HG03039 (cell line): ENCODE results near the gene FAM120B.

Experiments
- ATAC-seq: cut with Tn5 transposase; IDR thresholded peaks from one replicate; pipeline ENCODE4 v1.9.1; 2021; ENCODE audit warnings: mild to moderate bottlenecking, moderate library complexity; ENCODE audit not compliant: unreplicated experiment

Gene FAM120B

DNA sequence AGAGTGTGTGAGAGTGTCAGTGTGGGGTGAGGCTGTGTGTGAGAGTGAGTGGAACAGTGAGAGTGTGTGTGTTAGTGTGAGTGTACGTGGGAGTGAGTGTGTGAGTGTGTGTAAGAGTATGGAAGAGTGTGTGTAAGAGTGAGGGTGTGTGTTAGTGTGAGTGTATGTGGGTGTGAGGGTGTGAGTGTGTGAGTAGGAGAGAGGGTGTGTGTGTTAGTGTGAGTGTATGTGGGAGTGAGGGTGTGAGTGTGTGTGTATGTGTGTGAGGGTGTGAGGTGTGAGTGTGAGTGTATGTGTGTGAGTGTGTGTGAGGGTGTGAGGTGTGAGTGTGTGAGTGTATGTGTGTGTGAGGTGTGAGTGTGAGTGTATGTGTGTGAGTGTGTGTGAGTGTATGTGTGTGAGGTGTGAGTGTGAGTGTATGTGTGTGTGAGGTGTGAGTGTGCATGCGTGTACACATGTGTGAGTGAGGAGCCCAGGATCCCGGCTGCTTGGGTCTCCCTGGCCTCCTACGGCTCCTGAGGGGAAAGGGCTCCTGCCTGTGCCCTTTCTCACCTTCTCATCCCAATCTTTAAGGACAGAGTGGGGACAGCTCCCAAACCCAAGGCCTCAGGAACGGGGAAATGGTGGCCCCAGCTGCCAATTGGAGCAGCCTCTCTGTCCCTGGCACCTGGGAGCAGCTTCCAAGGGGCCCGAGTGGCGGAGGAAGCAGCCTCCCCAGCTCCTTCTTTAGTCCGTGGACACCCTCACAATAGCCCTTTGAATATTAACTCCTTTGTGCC, 146.4 kb downstream of the FAM120B start:
- no peak for ATAC-seq

GRCh38 chr6:170453586-170454511, 147.3 kb downstream of the FAM120B start:
- no peak for ATAC-seq

DNA sequence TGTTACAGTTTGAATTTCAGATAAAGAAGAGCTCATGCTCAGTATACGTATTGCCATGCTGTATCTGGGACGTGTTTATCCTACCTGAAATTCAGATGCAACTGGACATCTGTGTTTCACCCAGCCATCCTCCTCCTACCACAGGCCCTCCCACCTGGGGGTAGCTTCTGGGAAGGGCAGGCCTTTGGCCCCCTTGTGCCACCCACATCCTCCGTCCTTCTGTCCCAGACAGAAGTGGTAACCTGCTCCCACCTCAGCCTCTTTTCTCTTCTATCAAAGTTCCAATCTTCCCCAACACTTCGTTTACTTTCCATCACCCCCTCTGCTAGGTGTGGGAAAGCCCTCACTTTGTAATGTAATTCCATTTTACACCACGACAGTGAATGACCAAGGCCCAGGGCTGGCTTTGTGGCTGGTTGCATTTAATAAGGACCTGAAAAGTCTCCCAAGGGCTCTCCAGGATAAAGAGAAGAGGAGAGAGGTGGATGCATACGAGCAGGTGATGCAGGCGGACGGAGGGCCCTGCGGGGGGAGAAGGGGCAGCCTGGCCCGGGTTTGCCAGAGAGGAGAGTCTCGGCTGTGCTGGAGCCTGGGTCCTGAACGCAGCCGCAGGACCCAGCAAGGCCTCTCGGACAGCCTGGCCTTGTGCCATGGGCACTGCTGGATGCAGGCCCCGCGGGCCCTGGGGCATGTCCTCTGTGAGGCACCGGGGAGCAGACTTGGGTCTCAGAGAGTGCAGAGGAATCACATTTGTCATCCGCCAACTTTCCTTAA, 148.1 kb downstream of the FAM120B start:
- ATAC-seq, result no peak

DNA sequence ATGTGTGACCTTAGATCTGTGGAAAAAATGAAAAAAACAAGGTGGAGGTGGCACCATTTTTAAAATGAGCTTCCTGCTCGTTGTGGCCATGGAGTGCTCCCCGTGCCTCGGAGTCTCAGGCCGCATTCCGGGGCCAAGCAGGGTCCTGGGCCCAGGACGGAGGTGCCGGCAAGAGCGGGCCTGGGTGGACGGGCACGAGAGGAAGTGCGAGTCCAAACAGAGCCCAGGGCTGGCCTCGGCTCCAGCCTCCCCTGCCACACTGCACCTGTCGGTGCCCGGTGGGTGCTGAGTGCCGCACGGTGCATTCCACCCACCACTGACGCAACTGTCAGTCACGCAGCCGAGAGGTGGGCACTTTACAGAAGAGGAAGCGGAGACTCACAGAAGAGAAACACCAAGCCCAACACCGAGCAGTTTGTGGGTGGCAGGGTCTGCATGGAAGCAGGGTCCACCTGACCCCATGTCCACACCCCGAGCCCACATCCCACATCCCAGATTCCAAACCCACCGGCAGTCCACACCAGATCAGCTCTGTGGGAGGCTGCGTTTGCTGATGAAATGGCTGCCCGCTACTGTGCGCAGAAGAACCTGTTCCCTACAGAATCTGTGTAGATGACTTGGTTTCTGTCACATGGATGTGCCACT, 148.9 kb downstream of the FAM120B start:
- ATAC-seq, result no peak

GRCh38 chr6:170456334-170456733, 149.8 kb downstream of the FAM120B start:
- ATAC-seq, result no peak
